OCI-LY1 (cell line): Measurements from ENCODE around the gene ZNF182.
A peak's percentile ranks its signal among the peaks of the same experiment; 100 is the strongest.

Source experiments
- H2AFZ ChIP-seq: fragments of 200-600 bp; sonication (generic), shearing (Covaris generic); 2 replicates; pipeline ENCODE4 v1.6.0; 2014; ENCODE audit warnings: antibody characterized with exemption, mild to moderate bottlenecking, low read length
- H3F3A ChIP-seq: fragments of 200-600 bp; sonication (generic), shearing (Covaris generic); 2 replicates; pipeline ENCODE4 v1.6.0; 2014; ENCODE audit warnings: mild to moderate bottlenecking, antibody characterized with exemption, low read length, moderate library complexity; ENCODE audit not compliant: insufficient read depth
- H3K27ac ChIP-seq: fragments of 200-600 bp; sonication (generic); 2 replicates; pipeline ENCODE4 v1.5.1; 2014; ENCODE audit warnings: low read length, mixed run types, mild to moderate bottlenecking, low read depth; ENCODE audit not compliant: poor library complexity, severe bottlenecking
- H3K27me3 ChIP-seq: fragments of 200-600 bp; sonication (generic); 2 replicates; pipeline ENCODE4 v1.6.0; 2014; ENCODE audit warnings: antibody characterized with exemption, mild to moderate bottlenecking, low read length, moderate library complexity; ENCODE audit not compliant: insufficient read depth
- H3K36me3 ChIP-seq: fragments of 200-600 bp; sonication (generic); 2 replicates; pipeline ENCODE4 v1.6.1; 2014; ENCODE audit warnings: mild to moderate bottlenecking, antibody characterized with exemption, low read length, moderate library complexity, mixed read lengths; ENCODE audit not compliant: insufficient read depth
- H3K4me1 ChIP-seq: fragments of 200-600 bp; sonication (generic); 2 replicates; pipeline ENCODE4 v1.5.1; 2014; ENCODE audit warnings: mild to moderate bottlenecking, low read length, moderate library complexity; ENCODE audit not compliant: insufficient read depth, severe bottlenecking
- H3K4me2 ChIP-seq: fragments of 200-600 bp; sonication (generic), shearing (Covaris generic); 2 replicates; pipeline ENCODE4 v1.6.1; 2014; ENCODE audit warnings: low read length
- H3K4me3 ChIP-seq: fragments of 200-600 bp; sonication (generic); 2 replicates; pipeline ENCODE4 v1.5.1; 2014; ENCODE audit warnings: low read length, low read depth, mild to moderate bottlenecking, mixed read lengths; ENCODE audit not compliant: poor library complexity, severe bottlenecking
- H3K79me2 ChIP-seq: fragments of 200-600 bp; shearing (Covaris generic); 2 replicates; pipeline ENCODE4 v1.6.1; 2016; ENCODE audit warnings: mixed run types, low read length, mixed read lengths; ENCODE audit not compliant: insufficient read depth
- H3K9ac ChIP-seq: fragments of 200-600 bp; sonication (generic), shearing (Covaris generic); 2 replicates; pipeline ENCODE4 v1.6.1; 2014; ENCODE audit warnings: mild to moderate bottlenecking, low read length, mixed read lengths
- H3K9me2 ChIP-seq: fragments of 200-600 bp; sonication (generic), shearing (Covaris generic); 2 replicates; pipeline ENCODE4 v1.6.1; 2014; ENCODE audit warnings: low read depth, mild to moderate bottlenecking, low read length, mixed read lengths
- H3K9me3 ChIP-seq: fragments of 200-600 bp; shearing (Covaris generic); 2 replicates; pipeline ENCODE4 v1.6.1; 2014; ENCODE audit warnings: low read length, mixed read lengths
- H4K20me1 ChIP-seq: fragments of 200-600 bp; sonication (generic), shearing (Covaris generic); 2 replicates; pipeline ENCODE4 v1.6.0; 2016; ENCODE audit warnings: mild to moderate bottlenecking, low read length; ENCODE audit not compliant: insufficient read depth
- EZH2 ChIP-seq: fragments of 200-600 bp; sonication (generic), shearing (Covaris generic); IDR thresholded peaks from 2 replicates; pipeline ENCODE4 v1.8.0; 2017; ENCODE audit warnings: borderline replicate concordance, mixed run types, mild to moderate bottlenecking, antibody characterized with exemption, low read length, moderate library complexity, mixed read lengths
- TF ChIP-seq, protein P1 (sequence below): fragments of 200-600 bp; sonication (generic), shearing (Covaris generic); IDR thresholded peaks from 2 replicates; pipeline ENCODE4 v1.5.1; 2017; ENCODE audit warnings: mild to moderate bottlenecking, antibody characterized with exemption, low read length, moderate library complexity, mixed read lengths

Gene ZNF182

DNA sequence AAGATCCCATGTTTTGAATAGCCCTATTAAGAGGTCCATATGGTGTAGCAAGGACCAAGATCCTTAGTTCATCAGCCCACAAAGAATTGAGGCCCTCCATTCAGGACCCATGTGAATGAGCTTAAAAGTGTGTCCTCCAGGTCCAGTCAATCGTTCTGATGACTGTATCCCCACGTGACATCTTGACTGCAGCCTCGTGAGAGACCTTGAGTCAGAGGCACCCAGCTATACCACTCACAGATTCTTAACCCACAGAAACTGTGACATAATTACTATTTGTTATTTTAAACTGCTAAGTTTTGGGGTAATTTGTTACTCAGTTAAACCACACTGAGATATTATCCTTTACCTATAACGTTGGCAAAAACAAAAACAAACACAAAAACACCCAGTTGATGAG is 62.4 kb downstream of the ZNF182 start:
- no peak overlapping the region for H3K4me3 ChIP-seq
- no peak overlapping the region for H2AFZ ChIP-seq
- no peaks in the 10 kb centered on the region for H4K20me1 ChIP-seq
- H3K27me3 ChIP-seq = no peaks in the 10 kb centered on the region
- H3K4me2 ChIP-seq = no peak overlapping the region
- H3F3A ChIP-seq = no peaks in the 10 kb centered on the region
- H3K4me1 ChIP-seq = peaks cover 7% of the 10 kb centered on the region
- TF ChIP-seq, protein P1, sequence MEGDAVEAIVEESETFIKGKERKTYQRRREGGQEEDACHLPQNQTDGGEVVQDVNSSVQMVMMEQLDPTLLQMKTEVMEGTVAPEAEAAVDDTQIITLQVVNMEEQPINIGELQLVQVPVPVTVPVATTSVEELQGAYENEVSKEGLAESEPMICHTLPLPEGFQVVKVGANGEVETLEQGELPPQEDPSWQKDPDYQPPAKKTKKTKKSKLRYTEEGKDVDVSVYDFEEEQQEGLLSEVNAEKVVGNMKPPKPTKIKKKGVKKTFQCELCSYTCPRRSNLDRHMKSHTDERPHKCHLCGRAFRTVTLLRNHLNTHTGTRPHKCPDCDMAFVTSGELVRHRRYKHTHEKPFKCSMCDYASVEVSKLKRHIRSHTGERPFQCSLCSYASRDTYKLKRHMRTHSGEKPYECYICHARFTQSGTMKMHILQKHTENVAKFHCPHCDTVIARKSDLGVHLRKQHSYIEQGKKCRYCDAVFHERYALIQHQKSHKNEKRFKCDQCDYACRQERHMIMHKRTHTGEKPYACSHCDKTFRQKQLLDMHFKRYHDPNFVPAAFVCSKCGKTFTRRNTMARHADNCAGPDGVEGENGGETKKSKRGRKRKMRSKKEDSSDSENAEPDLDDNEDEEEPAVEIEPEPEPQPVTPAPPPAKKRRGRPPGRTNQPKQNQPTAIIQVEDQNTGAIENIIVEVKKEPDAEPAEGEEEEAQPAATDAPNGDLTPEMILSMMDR = no peak
- no peak for TF ChIP-seq EZH2
- no peak overlapping the region for H3K9ac ChIP-seq
- no peak overlapping the region for H3K27ac ChIP-seq
- no peaks in the 10 kb centered on the region for H3K79me2 ChIP-seq
- H3K9me3 ChIP-seq = 0 out of 2 replicates have a peak, but pooled peaks cover 2% of the 10 kb centered on the region
- no peaks in the 10 kb centered on the region for H3K9me2 ChIP-seq
- H3K36me3 ChIP-seq = no peaks in the 10 kb centered on the region

DNA sequence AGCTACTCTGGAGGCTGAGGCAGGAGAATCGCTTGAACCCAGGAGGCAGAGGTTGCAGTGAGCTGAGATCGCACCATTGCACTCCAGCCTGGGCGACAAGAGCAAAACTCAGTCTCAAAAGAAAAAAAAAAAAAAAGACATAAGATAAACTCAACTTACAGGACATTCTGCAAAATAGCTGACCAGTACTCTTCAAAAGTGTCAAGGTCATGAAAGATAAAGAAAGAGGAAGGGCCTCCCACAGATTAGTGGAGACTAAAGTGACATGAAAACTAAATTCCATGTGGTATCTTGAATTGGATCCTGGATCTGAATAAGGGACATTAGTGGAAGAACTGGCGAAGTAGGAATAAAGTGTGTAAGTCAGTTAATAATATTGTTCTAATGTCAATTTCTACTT is 63.3 kb downstream of the ZNF182 start:
- no peak for TF ChIP-seq EZH2
- TF ChIP-seq, protein P1 = no peak
- H3K36me3 ChIP-seq = no peaks in the 10 kb centered on the region
- H4K20me1 ChIP-seq = no peaks in the 10 kb centered on the region
- H3K79me2 ChIP-seq = no peaks in the 10 kb centered on the region
- H3K4me1 ChIP-seq = peaks cover 17% of the 10 kb centered on the region
- no peak overlapping the region for H3K27ac ChIP-seq
- H3K9me2 ChIP-seq = no peaks in the 10 kb centered on the region
- no peak overlapping the region for H3K9ac ChIP-seq
- H3K4me3 ChIP-seq = no peak overlapping the region
- no peaks in the 10 kb centered on the region for H3F3A ChIP-seq
- 0 out of 2 replicates have a peak, but pooled peaks cover 2% of the 10 kb centered on the region for H3K9me3 ChIP-seq
- H3K4me2 ChIP-seq = no peak overlapping the region
- H3K27me3 ChIP-seq = no peaks in the 10 kb centered on the region
- no peak overlapping the region for H2AFZ ChIP-seq

DNA sequence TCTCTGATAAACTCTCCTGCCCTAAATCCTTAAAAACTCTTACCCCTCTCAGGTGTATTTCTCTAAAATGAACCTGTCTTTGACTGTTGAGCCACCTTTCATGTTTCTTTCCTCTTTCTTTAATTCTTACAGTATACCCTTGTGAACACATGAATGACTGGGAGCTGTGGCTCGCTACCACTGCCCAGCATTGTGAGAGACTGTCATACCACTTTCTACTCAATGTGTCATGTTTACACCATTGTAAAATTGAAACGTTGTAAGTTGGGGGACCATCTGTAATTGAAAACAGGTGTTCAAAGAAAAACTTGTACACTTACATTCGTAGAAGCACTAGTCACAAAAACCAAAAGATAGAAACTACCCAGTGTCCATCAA is 66.9 kb downstream of the ZNF182 start:
- H3K9ac ChIP-seq = no peak overlapping the region; the same call in 1 of the 2 replicates
- H3K27ac ChIP-seq = peak overlapping the region; percentile 82
- no peaks in the 10 kb centered on the region for H3F3A ChIP-seq
- TF ChIP-seq, protein P1 = no peak
- no peak for TF ChIP-seq EZH2
- H3K27me3 ChIP-seq = no peaks in the 10 kb centered on the region
- no peaks in the 10 kb centered on the region for H3K36me3 ChIP-seq
- H3K4me3 ChIP-seq = peak overlapping the region; percentile 49
- H3K9me2 ChIP-seq = no peaks in the 10 kb centered on the region
- H3K4me2 ChIP-seq = peak overlapping the region; percentile 62
- H4K20me1 ChIP-seq = no peaks in the 10 kb centered on the region
- peaks cover 19% of the 10 kb centered on the region for H3K4me1 ChIP-seq
- H2AFZ ChIP-seq = no peak overlapping the region
- H3K79me2 ChIP-seq = no peaks in the 10 kb centered on the region
- H3K9me3 ChIP-seq = 0 out of 2 replicates have a peak, but pooled peaks cover 2% of the 10 kb centered on the region
